AG20443 (cell line): ENCODE results near the gene FOXA2.
A peak's percentile ranks its signal among the peaks of the same experiment; 100 is the strongest.
"Not testable (repeated sequence)": the region's sequence is repeated elsewhere in the genome, so short reads cannot be mapped to it uniquely, and the experiment has no call there.

ENCODE experiments used
- DNase-seq: peaks from one replicate; pipeline ENCODE4 v3.0.0; 2012; ENCODE audit warnings: low spot score, mixed read lengths

Gene FOXA2

GRCh38 chr20:22584522-22584921 is at the start of gene FOXA2:
Gene FOXA2 (minus strand): TSS chr20:22584572. CDS start chr20:22584278, 294 bp downstream.
- DNase-seq: no peak

- no peak for DNase-seq
These were observed 46.3 kb upstream of the FOXA2 start for GRCh38 chr20:22630701-22631100.

GRCh38 chr20:22629927-22630326 is 45.6 kb upstream of the FOXA2 start:
- DNase-seq: no peak

GRCh38 chr20:22629447-22629846 is 45.1 kb upstream of the FOXA2 start:
- no peak for DNase-seq

- no peak for DNase-seq
These were observed 42.1 kb upstream of the FOXA2 start for GRCh38 chr20:22626496-22626895.

GRCh38 chr20:22623211-22623610 is 38.8 kb upstream of the FOXA2 start:
- DNase-seq: no peak

- no peak for DNase-seq
These were observed 36.0 kb upstream of the FOXA2 start for GRCh38 chr20:22620342-22620741.

GRCh38 chr20:22619806-22620205 is 35.4 kb upstream of the FOXA2 start:
- no peak for DNase-seq

- no peak for DNase-seq
These were observed 34.9 kb upstream of the FOXA2 start for GRCh38 chr20:22619272-22619671.

GRCh38 chr20:22617160-22617559 is 32.8 kb upstream of the FOXA2 start:
- no peak for DNase-seq

- no peak for DNase-seq
These were observed 32.2 kb upstream of the FOXA2 start for GRCh38 chr20:22616551-22616950.

GRCh38 chr20:22615425-22615824 is 31.1 kb upstream of the FOXA2 start:
- no peak for DNase-seq

GRCh38 chr20:22611636-22612035 is 27.3 kb upstream of the FOXA2 start:
- DNase-seq: no peak

GRCh38 chr20:22607695-22608094 is 23.3 kb upstream of the FOXA2 start:
- DNase-seq: no peak

GRCh38 chr20:22604815-22605214 is 20.4 kb upstream of the FOXA2 start:
- DNase-seq: no peak

- no peak for DNase-seq
These were observed 17.2 kb upstream of the FOXA2 start for GRCh38 chr20:22601361-22602141.

- not testable (repeated sequence) for DNase-seq
These were observed 14.9 kb upstream of the FOXA2 start for GRCh38 chr20:22599258-22599657.

- DNase-seq: no peak
These were observed 12.9 kb upstream of the FOXA2 start for GRCh38 chr20:22597303-22597702.

GRCh38 chr20:22590662-22591061 is 6.3 kb upstream of the FOXA2 start:
- no peak for DNase-seq

- peak; percentile 30 for DNase-seq
These were observed 2.4 kb upstream of the FOXA2 start for GRCh38 chr20:22586645-22587310.

GRCh38 chr20:22585786-22586493 is 1.6 kb upstream of the FOXA2 start:
- DNase-seq: no peak

- DNase-seq: no peak
These were observed 782 bp upstream of the FOXA2 start for GRCh38 chr20:22584922-22585785.
